ENCODE data around the gene MTF2.
"Not testable (repeated sequence)": the region's sequence is repeated elsewhere in the genome, so short reads cannot be mapped to it uniquely, and the experiment has no call there.

The MTF2 gene

DNA sequence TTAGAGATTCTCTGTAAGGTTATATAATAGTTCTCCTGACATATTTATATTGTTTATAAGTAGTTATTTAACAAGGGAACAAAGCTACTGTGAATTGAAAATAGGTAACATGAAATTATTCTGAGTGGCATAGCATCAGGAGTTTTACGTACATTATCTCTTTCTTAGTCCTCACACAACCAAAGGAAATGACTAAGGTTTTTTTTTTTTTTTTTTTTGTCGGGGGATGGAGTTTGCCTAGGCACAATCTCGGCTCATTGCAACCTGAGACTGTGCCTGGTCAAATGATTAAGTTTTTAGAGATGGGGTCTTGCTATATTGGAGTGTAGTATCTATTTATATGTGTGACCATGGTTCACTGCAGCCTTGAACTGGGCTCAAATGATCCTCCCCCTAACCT is 76.3 kb downstream of the MTF2 start:
- H3K4me1 ChIP-seq = no peaks in the 10 kb centered on the region
- no peaks in the 10 kb centered on the region for H3K36me3 ChIP-seq (ENCODE audit: control insufficient read depth, insufficient read depth, low read length)
- no peaks in the 10 kb centered on the region for H3K9me3 ChIP-seq (ENCODE audit: control insufficient read depth, low read length)
- no peaks in the 10 kb centered on the region for H3K27me3 ChIP-seq (ENCODE audit: control insufficient read depth, insufficient read depth, low read length)
- no peak overlapping the region for H3K9ac ChIP-seq
- H3K4me3 ChIP-seq (ENCODE audit: low read depth, low read length) = no peak overlapping the region
- H3K27ac ChIP-seq = no peak overlapping the region
- H2AFZ ChIP-seq = no peak overlapping the region
- no peaks in the 10 kb centered on the region for H3K79me2 ChIP-seq
- TF ChIP-seq, protein P1, sequence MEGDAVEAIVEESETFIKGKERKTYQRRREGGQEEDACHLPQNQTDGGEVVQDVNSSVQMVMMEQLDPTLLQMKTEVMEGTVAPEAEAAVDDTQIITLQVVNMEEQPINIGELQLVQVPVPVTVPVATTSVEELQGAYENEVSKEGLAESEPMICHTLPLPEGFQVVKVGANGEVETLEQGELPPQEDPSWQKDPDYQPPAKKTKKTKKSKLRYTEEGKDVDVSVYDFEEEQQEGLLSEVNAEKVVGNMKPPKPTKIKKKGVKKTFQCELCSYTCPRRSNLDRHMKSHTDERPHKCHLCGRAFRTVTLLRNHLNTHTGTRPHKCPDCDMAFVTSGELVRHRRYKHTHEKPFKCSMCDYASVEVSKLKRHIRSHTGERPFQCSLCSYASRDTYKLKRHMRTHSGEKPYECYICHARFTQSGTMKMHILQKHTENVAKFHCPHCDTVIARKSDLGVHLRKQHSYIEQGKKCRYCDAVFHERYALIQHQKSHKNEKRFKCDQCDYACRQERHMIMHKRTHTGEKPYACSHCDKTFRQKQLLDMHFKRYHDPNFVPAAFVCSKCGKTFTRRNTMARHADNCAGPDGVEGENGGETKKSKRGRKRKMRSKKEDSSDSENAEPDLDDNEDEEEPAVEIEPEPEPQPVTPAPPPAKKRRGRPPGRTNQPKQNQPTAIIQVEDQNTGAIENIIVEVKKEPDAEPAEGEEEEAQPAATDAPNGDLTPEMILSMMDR (IDR thresholded peaks at IDR 0.05) = no peak
- no peak overlapping the region for H3K4me2 ChIP-seq (ENCODE audit: low read length)

GRCh38 chr1:93159337-93159736 is 80.3 kb downstream of the MTF2 start:
- Histone ChIP-seq H3K27ac (no peak overlapping the region), H3K9me3 (ENCODE audit: control insufficient read depth, low read length) (no peaks in the 10 kb centered on the region), H3K4me1 (no peaks in the 10 kb centered on the region), H3K36me3 (ENCODE audit: control insufficient read depth, insufficient read depth, low read length) (no peaks in the 10 kb centered on the region), H2AFZ (no peak overlapping the region), H3K27me3 (ENCODE audit: control insufficient read depth, insufficient read depth, low read length) (no peaks in the 10 kb centered on the region), H3K4me2 (ENCODE audit: low read length) (no peak overlapping the region), H3K4me3 (ENCODE audit: low read depth, low read length) (no peak overlapping the region), H3K9ac (no peak overlapping the region), H3K79me2 (no peaks in the 10 kb centered on the region)
- TF ChIP-seq, protein P1 (IDR thresholded peaks at IDR 0.05) = no peak

DNA sequence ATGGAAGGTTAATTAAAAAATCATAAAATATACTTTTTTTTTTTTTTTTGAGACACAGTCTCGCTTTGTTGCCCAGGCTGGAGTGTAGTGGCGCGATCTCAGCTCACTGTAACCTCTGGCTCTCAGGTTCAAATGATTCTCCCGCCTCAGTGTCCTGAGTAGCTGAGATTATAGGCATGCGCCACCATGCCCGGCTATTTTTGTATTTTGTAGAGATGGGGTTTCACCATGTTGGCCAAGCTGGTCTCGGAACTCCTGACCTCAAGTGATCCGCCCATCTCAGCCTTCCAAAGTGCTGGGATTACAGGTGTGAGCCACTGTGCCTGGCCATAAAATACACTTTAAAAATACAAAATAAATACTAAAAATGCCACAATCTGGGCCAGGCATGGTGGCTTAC is 84.2 kb downstream of the MTF2 start:
- not testable (repeated sequence) for H3K4me1 ChIP-seq; H3K79me2 ChIP-seq; H3K9ac ChIP-seq; H3K27ac ChIP-seq; H3K27me3 ChIP-seq (ENCODE audit: control insufficient read depth, insufficient read depth, low read length); H3K4me3 ChIP-seq (ENCODE audit: low read depth, low read length); H3K9me3 ChIP-seq (ENCODE audit: control insufficient read depth, low read length); H2AFZ ChIP-seq; H3K36me3 ChIP-seq (ENCODE audit: control insufficient read depth, insufficient read depth, low read length); H3K4me2 ChIP-seq (ENCODE audit: low read length)

- TF ChIP-seq, protein P1 (IDR thresholded peaks at IDR 0.05) = no peak
- H3K4me3 ChIP-seq (ENCODE audit: low read depth, low read length) = no peak overlapping the region
Measured at GRCh38 chr1:93164816-93165215, 85.7 kb downstream of the MTF2 start.

GRCh38 chr1:93165895-93166294 is 86.8 kb downstream of the MTF2 start:
- H2AFZ ChIP-seq; H3K27me3 ChIP-seq (ENCODE audit: control insufficient read depth, insufficient read depth, low read length); H3K4me1 ChIP-seq; H3K27ac ChIP-seq; H3K9me3 ChIP-seq (ENCODE audit: control insufficient read depth, low read length); H3K4me2 ChIP-seq (ENCODE audit: low read length); H3K9ac ChIP-seq; H3K36me3 ChIP-seq (ENCODE audit: control insufficient read depth, insufficient read depth, low read length); H3K79me2 ChIP-seq; H3K4me3 ChIP-seq (ENCODE audit: low read depth, low read length): not testable (repeated sequence)

More at GRCh38 chr1:93164816-93165215, 85.7 kb downstream of the MTF2 start:
- Histone ChIP-seq H3K9ac (no peak overlapping the region), H2AFZ (no peak overlapping the region), H3K9me3 (ENCODE audit: control insufficient read depth, low read length) (no peaks in the 10 kb centered on the region), H3K79me2 (no peaks in the 10 kb centered on the region), H3K27me3 (ENCODE audit: control insufficient read depth, insufficient read depth, low read length) (no peaks in the 10 kb centered on the region), H3K4me2 (ENCODE audit: low read length) (no peak overlapping the region), H3K27ac (no peak overlapping the region), H3K4me1 (no peaks in the 10 kb centered on the region), H3K36me3 (ENCODE audit: control insufficient read depth, insufficient read depth, low read length) (no peaks in the 10 kb centered on the region)

GRCh38 chr1:93167006-93167405 is 87.9 kb downstream of the MTF2 start:
- H2AFZ ChIP-seq = no peak overlapping the region
- TF ChIP-seq, protein P1 (IDR thresholded peaks at IDR 0.05) = no peak

GRCh38 chr1:93170141-93170678 is 91.1 kb downstream of the MTF2 start:
- not testable (repeated sequence) for H2AFZ ChIP-seq; H3K4me1 ChIP-seq; H3K4me3 ChIP-seq (ENCODE audit: low read depth, low read length); H3K27me3 ChIP-seq (ENCODE audit: control insufficient read depth, insufficient read depth, low read length); H3K36me3 ChIP-seq (ENCODE audit: control insufficient read depth, insufficient read depth, low read length); H3K9ac ChIP-seq; H3K9me3 ChIP-seq (ENCODE audit: control insufficient read depth, low read length); H3K79me2 ChIP-seq; H3K4me2 ChIP-seq (ENCODE audit: low read length); H3K27ac ChIP-seq

More at GRCh38 chr1:93167006-93167405, 87.9 kb downstream of the MTF2 start:
- Histone ChIP-seq H3K79me2 (no peaks in the 10 kb centered on the region), H3K4me1 (no peaks in the 10 kb centered on the region), H3K36me3 (ENCODE audit: control insufficient read depth, insufficient read depth, low read length) (no peaks in the 10 kb centered on the region), H3K27ac (no peak overlapping the region), H3K9ac (no peak overlapping the region), H3K27me3 (ENCODE audit: control insufficient read depth, insufficient read depth, low read length) (no peaks in the 10 kb centered on the region), H3K9me3 (ENCODE audit: control insufficient read depth, low read length) (no peaks in the 10 kb centered on the region), H3K4me3 (ENCODE audit: low read depth, low read length) (no peak overlapping the region), H3K4me2 (ENCODE audit: low read length) (no peak overlapping the region)

Data from parathyroid adenoma (tissue), 2 donors.